Neural progenitor cell (in vitro differentiated cells): ENCODE measurements around the gene MRPS12. TPM values are rescaled to one million over a fixed set of nuclear protein-coding genes. Genes with fewer than 3 reads are reported as not detected.

Source experiments
- DNase-seq: peaks from one replicate; pipeline ENCODE4 v3.0.0-alpha.2; 2016; ENCODE audit warnings: low spot score
- H2AFZ ChIP-seq: fragments of 200-600 bp; sonication (generic); replicated peaks from 2 replicates; pipeline ENCODE4 v1.6.1; 2016; ENCODE audit warnings: antibody characterized with exemption
- H3F3A ChIP-seq: fragments of 200-600 bp; sonication (generic); 2 replicates; pipeline ENCODE4 v1.6.1; 2016; ENCODE audit warnings: antibody characterized with exemption, low read depth
- H3K27ac ChIP-seq: fragments of 200-600 bp; sonication (generic); 2 replicates; pipeline ENCODE4 v1.5.1; 2016; ENCODE audit warnings: mild to moderate bottlenecking
- H3K27me3 ChIP-seq: fragments of 200-600 bp; sonication (generic); 2 replicates; pipeline ENCODE4 v1.6.1; 2016; ENCODE audit warnings: mild to moderate bottlenecking, moderate library complexity
- H3K36me3 ChIP-seq: fragments of 200-600 bp; sonication (generic); 2 replicates; pipeline ENCODE4 v1.5.1; 2016
- H3K4me1 ChIP-seq: fragments of 200-600 bp; sonication (generic); 2 replicates; pipeline ENCODE4 v1.6.1; 2016; ENCODE audit warnings: mixed run types
- H3K4me2 ChIP-seq: fragments of 200-600 bp; sonication (generic); 2 replicates; pipeline ENCODE4 v1.6.1; 2016
- H3K4me3 ChIP-seq: fragments of 200-600 bp; sonication (generic); 2 replicates; pipeline ENCODE4 v1.5.1; 2016
- H3K79me2 ChIP-seq: fragments of 200-600 bp; sonication (generic); 2 replicates; pipeline ENCODE4 v1.6.1; 2016; ENCODE audit warnings: low read depth
- H3K9ac ChIP-seq: fragments of 200-600 bp; sonication (generic); 2 replicates; pipeline ENCODE4 v1.6.1; 2016
- H3K9me3 ChIP-seq: fragments of 200-600 bp; sonication (generic); 2 replicates; pipeline ENCODE4 v1.5.1; 2016; ENCODE audit warnings: low read depth
- H4K20me1 ChIP-seq: fragments of 200-600 bp; sonication (generic); 2 replicates; pipeline ENCODE4 v1.6.1; 2016; ENCODE audit warnings: low read depth
- H3K27ac Mint-ChIP-seq: 3 replicates; pipeline ENCODE4 v1.8.0; 2021; ENCODE audit warnings: mixed read lengths
- H3K27me3 Mint-ChIP-seq: 2 replicates; pipeline ENCODE4 v1.8.0; 2022; ENCODE audit warnings: low read depth, mild to moderate bottlenecking, inconsistent platforms, moderate library complexity, mixed read lengths; ENCODE audit not compliant: insufficient read depth
- H3K36me3 Mint-ChIP-seq: 3 replicates; pipeline ENCODE4 v1.8.0; 2021; ENCODE audit warnings: mixed read lengths
- H3K4me1 Mint-ChIP-seq: 3 replicates; pipeline ENCODE4 v1.8.0; 2021; ENCODE audit warnings: mixed read lengths
- H3K4me3 Mint-ChIP-seq: 3 replicates; pipeline ENCODE4 v1.8.0; 2021; ENCODE audit warnings: mild to moderate bottlenecking, moderate library complexity, mixed read lengths
- H3K9me3 Mint-ChIP-seq: 3 replicates; pipeline ENCODE4 v1.8.0; 2020; ENCODE audit warnings: mixed read lengths
- EZH2 ChIP-seq: fragments of 200-600 bp; sonication (generic); IDR thresholded peaks from 2 replicates; pipeline ENCODE4 v1.6.1; 2017; ENCODE audit warnings: antibody characterized with exemption, mild to moderate bottlenecking, moderate library complexity
- EZH2phosphoT487 ChIP-seq: fragments of 200-600 bp; sonication (generic); IDR thresholded peaks from 2 replicates; pipeline ENCODE4 v1.6.1; 2017; ENCODE audit warnings: antibody characterized with exemption
- total RNA-seq: library from RNA; depleted of rRNA; stranded (reverse); fragments of >200 nt; gene quantifications from 2 replicates; pipeline ENCODE4 v1.2.3, GENCODE V29; 2015; ENCODE audit warnings: low replicate concordance
- TF ChIP-seq, protein P1 (sequence below): fragments of 200-600 bp; sonication (generic); IDR thresholded peaks from 2 replicates; pipeline ENCODE4 v1.5.1; 2017; ENCODE audit warnings: antibody characterized with exemption, mild to moderate bottlenecking

The MRPS12 gene
- total RNA-seq, 1 donor from 2014 or later: 9.2 TPM

DNA sequence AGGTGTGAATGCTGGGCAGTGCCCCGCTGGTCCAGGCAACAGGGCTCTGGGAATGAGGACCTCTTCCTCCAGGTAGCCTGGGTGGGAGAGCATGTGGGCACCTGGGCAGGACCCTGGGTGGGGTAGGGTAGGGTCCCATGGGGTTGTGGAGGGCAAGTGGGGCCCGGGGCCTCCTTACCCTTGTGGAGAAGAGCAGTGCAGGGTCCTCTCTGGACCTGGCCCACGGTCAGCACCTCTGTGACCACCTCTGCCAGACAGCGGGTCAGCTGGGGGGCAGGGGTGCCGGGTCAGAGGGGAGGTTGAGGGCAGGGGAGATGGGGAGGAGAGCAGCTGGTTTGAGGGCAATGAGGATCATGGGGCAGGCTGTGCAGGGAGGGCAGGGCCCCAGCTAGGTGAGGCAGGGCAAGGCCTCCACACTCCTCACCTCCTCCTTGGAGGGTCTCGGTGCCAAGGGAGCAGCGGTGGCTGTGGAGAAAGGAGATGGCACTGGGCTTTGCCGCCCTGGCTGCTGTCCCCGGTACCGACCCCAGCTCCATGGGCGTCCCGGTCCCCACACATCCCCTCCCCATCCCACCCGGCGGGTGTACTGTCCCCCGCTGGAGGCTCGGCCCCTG lies 19.2 kb upstream of the MRPS12 start:
- Histone ChIP-seq H3K27ac (no peak overlapping the region), H3K79me2 (no peaks in the 10 kb centered on the region), H3K4me3 (no peak overlapping the region), H3K4me1 (no peaks in the 10 kb centered on the region), H3K27me3 (no peaks in the 10 kb centered on the region), H3F3A (no peaks in the 10 kb centered on the region), H4K20me1 (no peaks in the 10 kb centered on the region), H3K9ac (no peak overlapping the region), H3K4me2 (no peak overlapping the region), H3K36me3 (no peaks in the 10 kb centered on the region), H3K9me3 (no peaks in the 10 kb centered on the region), H2AFZ (no peak overlapping the region)
- Mint-ChIP-seq H3K27ac (no peak overlapping the region), H3K4me3 (no peak overlapping the region), H3K36me3 (peaks cover 8% of the 10 kb centered on the region), H3K4me1 (no peaks in the 10 kb centered on the region), H3K27me3 (peaks cover 11% of the 10 kb centered on the region), H3K9me3 (no peaks in the 10 kb centered on the region)
- DNase-seq: no peak
- TF ChIP-seq EZH2 (no peak), EZH2phosphoT487 (no peak)
- TF ChIP-seq, protein P1, sequence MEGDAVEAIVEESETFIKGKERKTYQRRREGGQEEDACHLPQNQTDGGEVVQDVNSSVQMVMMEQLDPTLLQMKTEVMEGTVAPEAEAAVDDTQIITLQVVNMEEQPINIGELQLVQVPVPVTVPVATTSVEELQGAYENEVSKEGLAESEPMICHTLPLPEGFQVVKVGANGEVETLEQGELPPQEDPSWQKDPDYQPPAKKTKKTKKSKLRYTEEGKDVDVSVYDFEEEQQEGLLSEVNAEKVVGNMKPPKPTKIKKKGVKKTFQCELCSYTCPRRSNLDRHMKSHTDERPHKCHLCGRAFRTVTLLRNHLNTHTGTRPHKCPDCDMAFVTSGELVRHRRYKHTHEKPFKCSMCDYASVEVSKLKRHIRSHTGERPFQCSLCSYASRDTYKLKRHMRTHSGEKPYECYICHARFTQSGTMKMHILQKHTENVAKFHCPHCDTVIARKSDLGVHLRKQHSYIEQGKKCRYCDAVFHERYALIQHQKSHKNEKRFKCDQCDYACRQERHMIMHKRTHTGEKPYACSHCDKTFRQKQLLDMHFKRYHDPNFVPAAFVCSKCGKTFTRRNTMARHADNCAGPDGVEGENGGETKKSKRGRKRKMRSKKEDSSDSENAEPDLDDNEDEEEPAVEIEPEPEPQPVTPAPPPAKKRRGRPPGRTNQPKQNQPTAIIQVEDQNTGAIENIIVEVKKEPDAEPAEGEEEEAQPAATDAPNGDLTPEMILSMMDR: no peak

DNA sequence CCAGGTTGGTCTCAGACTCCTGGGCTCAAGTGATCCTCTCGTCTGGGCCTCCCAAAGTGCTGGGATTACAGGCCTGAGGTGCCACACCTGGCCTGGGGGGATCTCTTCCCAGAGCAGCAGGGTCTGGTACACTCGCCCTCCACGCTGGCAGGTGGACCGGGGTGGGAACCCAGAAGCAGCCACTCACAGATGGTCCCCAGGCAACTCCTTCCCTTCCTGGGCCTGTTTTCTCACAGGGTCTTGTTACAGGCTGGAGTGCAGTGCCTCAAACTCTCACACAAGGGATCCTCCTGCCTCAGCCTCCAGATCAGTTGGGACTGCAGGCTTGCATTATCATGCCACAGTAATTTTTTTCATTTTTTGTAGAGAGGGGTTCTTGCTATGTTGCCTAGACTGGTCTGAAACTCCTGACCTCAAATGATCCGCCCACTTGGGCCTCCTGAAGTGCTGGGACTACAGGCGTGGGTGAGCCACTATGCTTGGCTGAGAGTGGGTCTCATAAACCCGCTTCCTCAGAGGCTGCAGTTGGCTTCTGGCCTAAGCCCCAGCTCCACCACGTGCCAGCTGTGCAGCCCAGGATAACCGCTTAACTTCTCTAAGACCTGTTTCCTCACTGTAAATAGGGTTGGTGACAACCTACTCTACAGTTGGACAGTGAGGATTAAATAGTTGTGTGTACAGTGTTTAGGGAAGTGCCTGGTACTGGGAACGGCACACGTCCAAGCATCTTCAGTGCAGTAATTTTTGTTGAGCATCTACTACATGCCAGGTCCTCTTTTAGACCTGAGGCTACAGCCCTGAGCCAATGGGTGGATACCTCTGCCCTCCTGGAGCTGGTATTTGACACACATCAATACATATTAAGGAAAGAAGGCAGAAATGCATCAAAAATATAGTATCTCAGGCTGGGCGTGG lies 17.9 kb upstream of the MRPS12 start:
- H3K27ac Mint-ChIP-seq: peak overlapping the region; percentile 69
- DNase-seq: no peak
- H3K4me1 Mint-ChIP-seq: no peaks in the 10 kb centered on the region

DNA sequence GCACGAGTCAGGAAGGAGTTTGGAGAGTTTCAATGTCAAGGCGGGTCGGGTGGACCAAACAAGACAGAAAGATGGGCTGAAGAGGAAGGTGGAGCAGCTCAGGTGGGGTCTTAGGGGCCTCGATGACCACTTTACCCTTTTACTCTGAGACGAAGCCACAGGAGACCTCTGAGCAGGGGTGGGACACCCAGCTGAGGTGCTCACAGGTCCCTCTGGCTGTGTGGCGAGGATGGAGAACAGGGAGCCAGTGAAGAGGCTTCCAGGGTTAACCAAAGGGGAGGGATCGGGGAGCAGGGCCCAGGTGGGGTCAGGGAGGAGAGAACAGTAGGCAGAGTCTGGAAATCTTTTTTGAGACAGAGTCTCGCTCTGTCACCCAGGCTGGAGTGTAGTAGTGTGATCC lies 16.8 kb upstream of the MRPS12 start:
- Histone ChIP-seq H3K36me3 (no peaks in the 10 kb centered on the region), H3K27me3 (no peaks in the 10 kb centered on the region), H3K27ac (no peak overlapping the region), H3F3A (no peaks in the 10 kb centered on the region), H3K79me2 (no peaks in the 10 kb centered on the region), H3K4me1 (no peaks in the 10 kb centered on the region), H2AFZ (no peak overlapping the region), H3K4me2 (no peak overlapping the region), H4K20me1 (no peaks in the 10 kb centered on the region), H3K9ac (no peak overlapping the region), H3K4me3 (no peak overlapping the region), H3K9me3 (no peaks in the 10 kb centered on the region)
- H3K4me3 Mint-ChIP-seq: no peak overlapping the region
- peaks cover 2% of the 10 kb centered on the region for H3K36me3 Mint-ChIP-seq
- no peaks in the 10 kb centered on the region for H3K9me3 Mint-ChIP-seq
- no peak for DNase-seq
- no peaks in the 10 kb centered on the region for H3K4me1 Mint-ChIP-seq
- no peak overlapping the region for H3K27ac Mint-ChIP-seq
- no peak for TF ChIP-seq EZH2
- TF ChIP-seq, protein P1: no peak
- peaks cover 7% of the 10 kb centered on the region for H3K27me3 Mint-ChIP-seq

More for the DNA sequence above, 17.9 kb upstream of the MRPS12 start:
- Histone ChIP-seq H3K4me1 (no peaks in the 10 kb centered on the region), H4K20me1 (no peaks in the 10 kb centered on the region), H3F3A (no peaks in the 10 kb centered on the region), H3K4me2 (no peak overlapping the region), H3K9ac (no peak overlapping the region), H3K27me3 (no peaks in the 10 kb centered on the region), H3K4me3 (no peak overlapping the region), H3K9me3 (no peaks in the 10 kb centered on the region), H3K79me2 (no peaks in the 10 kb centered on the region), H3K36me3 (no peaks in the 10 kb centered on the region), H3K27ac (no peak overlapping the region), H2AFZ (no peak overlapping the region)
- H3K27me3 Mint-ChIP-seq: peaks cover 7% of the 10 kb centered on the region
- H3K9me3 Mint-ChIP-seq: no peaks in the 10 kb centered on the region
- peaks cover 3% of the 10 kb centered on the region for H3K36me3 Mint-ChIP-seq
- H3K4me3 Mint-ChIP-seq: no peak overlapping the region
- no peak for TF ChIP-seq EZH2phosphoT487
- TF ChIP-seq EZH2: no peak
- TF ChIP-seq, protein P1: no peak
